ENCODE data around the gene RNASE9.

DNA sequence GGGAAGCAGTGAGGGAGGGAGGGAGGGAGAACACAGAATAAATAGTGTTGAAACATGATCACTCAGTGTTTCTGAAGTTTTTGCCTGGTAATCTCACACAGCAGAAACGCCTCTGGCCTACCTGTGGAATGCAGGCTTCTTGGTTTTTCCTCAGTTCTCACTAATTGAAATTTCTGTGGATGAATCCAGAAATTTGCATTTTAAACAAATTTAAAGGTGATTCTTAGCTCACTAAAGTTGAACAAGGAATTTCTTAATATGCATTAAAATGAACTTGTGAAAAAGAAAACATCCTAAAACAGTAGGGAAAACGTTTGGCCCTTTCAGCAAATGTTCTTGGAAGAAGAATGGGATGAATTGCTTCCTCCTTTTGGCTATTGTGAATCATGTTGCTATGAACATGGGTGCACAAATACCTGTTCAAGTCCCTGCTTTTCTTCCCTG lies 1.4 kb downstream of the RNASE9 start:
- no peak for TF ChIP-seq POLR2A (IDR thresholded peaks at IDR 0.05; ENCODE audit: low read depth, low read length)
- TF ChIP-seq, protein P1, sequence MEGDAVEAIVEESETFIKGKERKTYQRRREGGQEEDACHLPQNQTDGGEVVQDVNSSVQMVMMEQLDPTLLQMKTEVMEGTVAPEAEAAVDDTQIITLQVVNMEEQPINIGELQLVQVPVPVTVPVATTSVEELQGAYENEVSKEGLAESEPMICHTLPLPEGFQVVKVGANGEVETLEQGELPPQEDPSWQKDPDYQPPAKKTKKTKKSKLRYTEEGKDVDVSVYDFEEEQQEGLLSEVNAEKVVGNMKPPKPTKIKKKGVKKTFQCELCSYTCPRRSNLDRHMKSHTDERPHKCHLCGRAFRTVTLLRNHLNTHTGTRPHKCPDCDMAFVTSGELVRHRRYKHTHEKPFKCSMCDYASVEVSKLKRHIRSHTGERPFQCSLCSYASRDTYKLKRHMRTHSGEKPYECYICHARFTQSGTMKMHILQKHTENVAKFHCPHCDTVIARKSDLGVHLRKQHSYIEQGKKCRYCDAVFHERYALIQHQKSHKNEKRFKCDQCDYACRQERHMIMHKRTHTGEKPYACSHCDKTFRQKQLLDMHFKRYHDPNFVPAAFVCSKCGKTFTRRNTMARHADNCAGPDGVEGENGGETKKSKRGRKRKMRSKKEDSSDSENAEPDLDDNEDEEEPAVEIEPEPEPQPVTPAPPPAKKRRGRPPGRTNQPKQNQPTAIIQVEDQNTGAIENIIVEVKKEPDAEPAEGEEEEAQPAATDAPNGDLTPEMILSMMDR (conservative IDR thresholded peaks at IDR 0.05; ENCODE audit: low read depth, low read length) = no peak
- TF ChIP-seq MXI1 (IDR thresholded peaks at IDR 0.05; ENCODE audit: borderline replicate concordance, low read depth, low read length) = no peak
- TF ChIP-seq BHLHE40 (IDR thresholded peaks at IDR 0.05; ENCODE audit: low read depth, low read length) = no peak
- TF ChIP-seq MAZ (IDR thresholded peaks at IDR 0.05; ENCODE audit: borderline replicate concordance, low read depth, low read length) = no peak
- TF ChIP-seq RCOR1 (IDR thresholded peaks at IDR 0.05; ENCODE audit: insufficient replicate concordance, low read length) = no peak
- TF ChIP-seq, protein P2, sequence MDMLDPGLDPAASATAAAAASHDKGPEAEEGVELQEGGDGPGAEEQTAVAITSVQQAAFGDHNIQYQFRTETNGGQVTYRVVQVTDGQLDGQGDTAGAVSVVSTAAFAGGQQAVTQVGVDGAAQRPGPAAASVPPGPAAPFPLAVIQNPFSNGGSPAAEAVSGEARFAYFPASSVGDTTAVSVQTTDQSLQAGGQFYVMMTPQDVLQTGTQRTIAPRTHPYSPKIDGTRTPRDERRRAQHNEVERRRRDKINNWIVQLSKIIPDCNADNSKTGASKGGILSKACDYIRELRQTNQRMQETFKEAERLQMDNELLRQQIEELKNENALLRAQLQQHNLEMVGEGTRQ (IDR thresholded peaks at IDR 0.05; ENCODE audit: low read depth, low read length) = no peak
- TF ChIP-seq CEBPB (IDR thresholded peaks at IDR 0.05; ENCODE audit: low read depth, low read length) = no peak
- no peak for TF ChIP-seq SMC3 (IDR thresholded peaks at IDR 0.05; ENCODE audit: low read depth, low read length)
- no peak for TF ChIP-seq NFE2L2 (IDR thresholded peaks at IDR 0.05; ENCODE audit: low read depth, low read length)
- no peak for TF ChIP-seq RAD21 (IDR thresholded peaks at IDR 0.05; ENCODE audit: low read length)
- TF ChIP-seq MAFK (IDR thresholded peaks at IDR 0.05; ENCODE audit: low read depth, low read length) = no peak
